SK-N-SH treated with all-trans-retinoic acid at 6 μM for 48 hours (cell line): ENCODE results near the gene RBM19.

Experiments used
- ARNTL ChIP-seq: fragments of 450-650 bp; formaldehyde crosslinking; IDR thresholded peaks from 2 replicates; pipeline ENCODE4 v1.5.0; 2020; ENCODE audit warnings: low read depth, mild to moderate bottlenecking, moderate library complexity, borderline replicate concordance
- BACH2 ChIP-seq: fragments of 250-450 bp; sonication (Bioruptor Pico); IDR thresholded peaks from 2 replicates; pipeline ENCODE4 v1.9.0; 2021; ENCODE audit warnings: mild to moderate bottlenecking, borderline replicate concordance
- OSR1 ChIP-seq: fragments of 250-450 bp; sonication (Bioruptor Pico); IDR thresholded peaks from 2 replicates; pipeline ENCODE4 v1.8.0; 2022; ENCODE audit warnings: moderate library complexity, mild to moderate bottlenecking, inconsistent platforms
- RARB ChIP-seq: fragments of 250-450 bp; sonication (Bioruptor Pico); IDR thresholded peaks from 2 replicates; pipeline ENCODE4 v1.8.0; 2021; ENCODE audit warnings: mild to moderate bottlenecking, moderate library complexity
- SNAI2 ChIP-seq: fragments of 250-450 bp; sonication (Bioruptor Pico); IDR thresholded peaks from 2 replicates; pipeline ENCODE4 v1.5.0; 2020; ENCODE audit warnings: mild to moderate bottlenecking, moderate library complexity
- ZC3H10 ChIP-seq: fragments of 250-450 bp; sonication (Bioruptor Pico); IDR thresholded peaks from 2 replicates; pipeline ENCODE4 v1.5.1; 2021; ENCODE audit warnings: mild to moderate bottlenecking, moderate library complexity
- ZFP3 ChIP-seq: fragments of 250-450 bp; sonication (Bioruptor Pico); IDR thresholded peaks from 2 replicates; pipeline ENCODE4 v1.5.0; 2020; ENCODE audit warnings: mild to moderate bottlenecking, moderate library complexity
- ZNF565 ChIP-seq: fragments of 450-650 bp; formaldehyde crosslinking; conservative IDR thresholded peaks from 2 replicates; pipeline ENCODE4 v1.5.0; 2020; ENCODE audit warnings: low read depth, mild to moderate bottlenecking, moderate library complexity
- ZNF70 ChIP-seq: fragments of 450-650 bp; formaldehyde crosslinking; IDR thresholded peaks from 2 replicates; pipeline ENCODE4 v1.5.0; 2020; ENCODE audit warnings: mild to moderate bottlenecking, moderate library complexity
- TF ChIP-seq, protein P1 (sequence below): fragments of 250-450 bp; sonication (Bioruptor Pico); IDR thresholded peaks from 2 replicates; pipeline ENCODE4 v1.5.1; 2021; ENCODE audit warnings: mild to moderate bottlenecking, moderate library complexity
- TF ChIP-seq, protein P2 (sequence below): fragments of 250-450 bp; sonication (Bioruptor Pico); IDR thresholded peaks from 2 replicates; pipeline ENCODE4 v1.5.0; 2020; ENCODE audit warnings: mild to moderate bottlenecking, moderate library complexity
- TF ChIP-seq, protein P3 (sequence below): fragments of 250-450 bp; sonication (Bioruptor Pico); IDR thresholded peaks from 2 replicates; pipeline ENCODE4 v1.8.0; 2020; ENCODE audit warnings: mild to moderate bottlenecking, moderate library complexity, borderline replicate concordance

DNA sequence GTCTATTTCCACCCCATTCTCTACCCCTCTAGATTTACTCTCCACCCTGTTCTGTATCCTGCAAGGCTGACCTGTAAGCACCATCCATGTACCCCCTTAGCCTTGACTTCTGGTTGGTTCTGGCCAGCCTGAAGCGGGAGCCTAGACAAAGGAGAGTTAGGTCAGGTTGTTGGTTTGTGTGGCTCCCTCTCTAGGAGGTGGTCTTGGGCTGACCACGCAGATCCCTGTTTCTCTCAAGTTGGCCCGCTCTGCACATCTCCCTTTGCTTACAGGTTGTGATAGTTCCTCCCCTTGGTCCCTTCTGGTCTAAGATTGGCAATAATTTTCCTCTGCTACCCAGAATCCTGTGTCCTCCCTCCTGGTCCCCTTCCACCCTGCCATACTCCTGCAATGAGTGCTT, 38.3 kb upstream of the RBM19 start:
- TF ChIP-seq ZNF565 (CRISPR knock-in tag) (no peak), ARNTL (no peak), ZC3H10 (CRISPR knock-in tag) (no peak), BACH2 (CRISPR knock-in tag) (no peak), ZNF70 (CRISPR knock-in tag) (no peak), OSR1 (CRISPR knock-in tag) (no peak), ZFP3 (CRISPR knock-in tag) (no peak), SNAI2 (CRISPR knock-in tag) (no peak), RARB (no peak)
- TF ChIP-seq, protein P1, sequence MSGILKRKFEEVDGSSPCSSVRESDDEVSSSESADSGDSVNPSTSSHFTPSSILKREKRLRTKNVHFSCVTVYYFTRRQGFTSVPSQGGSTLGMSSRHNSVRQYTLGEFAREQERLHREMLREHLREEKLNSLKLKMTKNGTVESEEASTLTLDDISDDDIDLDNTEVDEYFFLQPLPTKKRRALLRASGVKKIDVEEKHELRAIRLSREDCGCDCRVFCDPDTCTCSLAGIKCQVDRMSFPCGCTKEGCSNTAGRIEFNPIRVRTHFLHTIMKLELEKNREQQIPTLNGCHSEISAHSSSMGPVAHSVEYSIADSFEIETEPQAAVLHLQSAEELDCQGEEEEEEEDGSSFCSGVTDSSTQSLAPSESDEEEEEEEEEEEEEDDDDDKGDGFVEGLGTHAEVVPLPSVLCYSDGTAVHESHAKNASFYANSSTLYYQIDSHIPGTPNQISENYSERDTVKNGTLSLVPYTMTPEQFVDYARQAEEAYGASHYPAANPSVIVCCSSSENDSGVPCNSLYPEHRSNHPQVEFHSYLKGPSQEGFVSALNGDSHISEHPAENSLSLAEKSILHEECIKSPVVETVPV (CRISPR knock-in tag) = no peak
- TF ChIP-seq, protein P2, sequence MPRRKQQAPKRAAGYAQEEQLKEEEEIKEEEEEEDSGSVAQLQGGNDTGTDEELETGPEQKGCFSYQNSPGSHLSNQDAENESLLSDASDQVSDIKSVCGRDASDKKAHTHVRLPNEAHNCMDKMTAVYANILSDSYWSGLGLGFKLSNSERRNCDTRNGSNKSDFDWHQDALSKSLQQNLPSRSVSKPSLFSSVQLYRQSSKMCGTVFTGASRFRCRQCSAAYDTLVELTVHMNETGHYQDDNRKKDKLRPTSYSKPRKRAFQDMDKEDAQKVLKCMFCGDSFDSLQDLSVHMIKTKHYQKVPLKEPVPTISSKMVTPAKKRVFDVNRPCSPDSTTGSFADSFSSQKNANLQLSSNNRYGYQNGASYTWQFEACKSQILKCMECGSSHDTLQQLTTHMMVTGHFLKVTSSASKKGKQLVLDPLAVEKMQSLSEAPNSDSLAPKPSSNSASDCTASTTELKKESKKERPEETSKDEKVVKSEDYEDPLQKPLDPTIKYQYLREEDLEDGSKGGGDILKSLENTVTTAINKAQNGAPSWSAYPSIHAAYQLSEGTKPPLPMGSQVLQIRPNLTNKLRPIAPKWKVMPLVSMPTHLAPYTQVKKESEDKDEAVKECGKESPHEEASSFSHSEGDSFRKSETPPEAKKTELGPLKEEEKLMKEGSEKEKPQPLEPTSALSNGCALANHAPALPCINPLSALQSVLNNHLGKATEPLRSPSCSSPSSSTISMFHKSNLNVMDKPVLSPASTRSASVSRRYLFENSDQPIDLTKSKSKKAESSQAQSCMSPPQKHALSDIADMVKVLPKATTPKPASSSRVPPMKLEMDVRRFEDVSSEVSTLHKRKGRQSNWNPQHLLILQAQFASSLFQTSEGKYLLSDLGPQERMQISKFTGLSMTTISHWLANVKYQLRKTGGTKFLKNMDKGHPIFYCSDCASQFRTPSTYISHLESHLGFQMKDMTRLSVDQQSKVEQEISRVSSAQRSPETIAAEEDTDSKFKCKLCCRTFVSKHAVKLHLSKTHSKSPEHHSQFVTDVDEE (CRISPR knock-in tag) = no peak
- TF ChIP-seq, protein P3, sequence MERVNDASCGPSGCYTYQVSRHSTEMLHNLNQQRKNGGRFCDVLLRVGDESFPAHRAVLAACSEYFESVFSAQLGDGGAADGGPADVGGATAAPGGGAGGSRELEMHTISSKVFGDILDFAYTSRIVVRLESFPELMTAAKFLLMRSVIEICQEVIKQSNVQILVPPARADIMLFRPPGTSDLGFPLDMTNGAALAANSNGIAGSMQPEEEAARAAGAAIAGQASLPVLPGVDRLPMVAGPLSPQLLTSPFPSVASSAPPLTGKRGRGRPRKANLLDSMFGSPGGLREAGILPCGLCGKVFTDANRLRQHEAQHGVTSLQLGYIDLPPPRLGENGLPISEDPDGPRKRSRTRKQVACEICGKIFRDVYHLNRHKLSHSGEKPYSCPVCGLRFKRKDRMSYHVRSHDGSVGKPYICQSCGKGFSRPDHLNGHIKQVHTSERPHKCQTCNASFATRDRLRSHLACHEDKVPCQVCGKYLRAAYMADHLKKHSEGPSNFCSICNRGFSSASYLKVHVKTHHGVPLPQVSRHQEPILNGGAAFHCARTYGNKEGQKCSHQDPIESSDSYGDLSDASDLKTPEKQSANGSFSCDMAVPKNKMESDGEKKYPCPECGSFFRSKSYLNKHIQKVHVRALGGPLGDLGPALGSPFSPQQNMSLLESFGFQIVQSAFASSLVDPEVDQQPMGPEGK = no peak
